Measurements from ENCODE around the gene KLHL12.
A peak's percentile ranks its signal among the peaks of the same experiment; 100 is the strongest.

KLHL12 gene

GRCh38 chr1:202966006-202966898, 39.2 kb upstream of the KLHL12 start:
- Histone ChIP-seq H3K4me3 (IDR thresholded peaks at IDR 0.05; ENCODE audit: insufficient read depth, low read depth, low read length) (peak overlapping the region; percentile 90), H3K79me2 (ENCODE audit: insufficient read depth, low read depth) (0 out of 2 replicates have a peak, but pooled peaks cover 14% of the 10 kb centered on the region), H3K36me3 (ENCODE audit: insufficient read depth) (no peaks in the 10 kb centered on the region), H3K4me2 (peak overlapping the region; percentile 92), H3K4me1 (ENCODE audit: low read depth, poor library complexity, severe bottlenecking) (peaks cover 51% of the 10 kb centered on the region), H3K9ac (peak overlapping the region; percentile 81), H4K20me1 (ENCODE audit: insufficient read depth) (no peaks in the 10 kb centered on the region), H3K27me3 (ENCODE audit: insufficient read depth, low read depth) (no peaks in the 10 kb centered on the region), H3K27ac (peak overlapping the region; percentile 36), H2AFZ (ENCODE audit: low read depth) (peak overlapping the region; percentile 91)
- no peak for TF ChIP-seq CTCF (conservative IDR thresholded peaks at IDR 0.05; ENCODE audit: low read depth, low read length)

- H3K27me3 ChIP-seq (ENCODE audit: insufficient read depth, low read depth) = no peaks in the 10 kb centered on the region
- H3K36me3 ChIP-seq (ENCODE audit: insufficient read depth) = no peaks in the 10 kb centered on the region
- H3K79me2 ChIP-seq (ENCODE audit: insufficient read depth, low read depth) = 0 out of 2 replicates have a peak, but pooled peaks cover 14% of the 10 kb centered on the region
- peak overlapping the region; percentile 92 for H3K4me2 ChIP-seq
- no peak overlapping the region for H3K4me3 ChIP-seq (IDR thresholded peaks at IDR 0.05; ENCODE audit: insufficient read depth, low read depth, low read length)
- H2AFZ ChIP-seq (ENCODE audit: low read depth) = no peak overlapping the region
- H3K4me1 ChIP-seq (ENCODE audit: low read depth, poor library complexity, severe bottlenecking) = peaks cover 51% of the 10 kb centered on the region
- no peak for TF ChIP-seq CTCF (conservative IDR thresholded peaks at IDR 0.05; ENCODE audit: low read depth, low read length)
- no peak overlapping the region for H3K9ac ChIP-seq
- H3K27ac ChIP-seq = peak overlapping the region; percentile 31; the same call in 1 of the 2 replicates
- no peaks in the 10 kb centered on the region for H4K20me1 ChIP-seq (ENCODE audit: insufficient read depth)
Observed at GRCh38 chr1:202965422-202965821, 38.4 kb upstream of the KLHL12 start.

- H3K4me2 ChIP-seq = peak overlapping the region; percentile 92; the same call in 1 of the 2 replicates
- no peaks in the 10 kb centered on the region for H4K20me1 ChIP-seq (ENCODE audit: insufficient read depth)
- peaks cover 52% of the 10 kb centered on the region for H3K4me1 ChIP-seq (ENCODE audit: low read depth, poor library complexity, severe bottlenecking)
- no peak overlapping the region for H3K4me3 ChIP-seq (IDR thresholded peaks at IDR 0.05; ENCODE audit: insufficient read depth, low read depth, low read length)
- H3K27ac ChIP-seq = peak overlapping the region; percentile 31
- TF ChIP-seq CTCF (conservative IDR thresholded peaks at IDR 0.05; ENCODE audit: low read depth, low read length) = no peak
- H2AFZ ChIP-seq (ENCODE audit: low read depth) = no peak overlapping the region
- no peaks in the 10 kb centered on the region for H3K36me3 ChIP-seq (ENCODE audit: insufficient read depth)
- H3K27me3 ChIP-seq (ENCODE audit: insufficient read depth, low read depth) = no peaks in the 10 kb centered on the region
- no peak overlapping the region; the same call in 1 of the 2 replicates for H3K9ac ChIP-seq
- H3K79me2 ChIP-seq (ENCODE audit: insufficient read depth, low read depth) = 0 out of 2 replicates have a peak, but pooled peaks cover 14% of the 10 kb centered on the region
Observed at GRCh38 chr1:202964791-202965410, 37.9 kb upstream of the KLHL12 start.

- no peak for TF ChIP-seq CTCF (conservative IDR thresholded peaks at IDR 0.05; ENCODE audit: low read depth, low read length)
- H3K4me1 ChIP-seq (ENCODE audit: low read depth, poor library complexity, severe bottlenecking) = peaks cover 58% of the 10 kb centered on the region
- no peaks in the 10 kb centered on the region for H3K36me3 ChIP-seq (ENCODE audit: insufficient read depth)
Observed at GRCh38 chr1:202961220-202961880, 34.3 kb upstream of the KLHL12 start.

More at GRCh38 chr1:202961220-202961880, 34.3 kb upstream of the KLHL12 start:
- Histone ChIP-seq H3K27ac (no peak overlapping the region), H2AFZ (ENCODE audit: low read depth) (no peak overlapping the region), H3K4me3 (IDR thresholded peaks at IDR 0.05; ENCODE audit: insufficient read depth, low read depth, low read length) (no peak overlapping the region), H3K79me2 (ENCODE audit: insufficient read depth, low read depth) (peaks cover 24% of the 10 kb centered on the region), H3K9ac (no peak overlapping the region), H3K4me2 (no peak overlapping the region), H4K20me1 (ENCODE audit: insufficient read depth) (no peaks in the 10 kb centered on the region), H3K27me3 (ENCODE audit: insufficient read depth, low read depth) (no peaks in the 10 kb centered on the region)

All from KMS-11 (cell line).